HG02943 (cell line): ENCODE results near the gene LZTS3.
"Not testable (repeated sequence)": the region's sequence is repeated elsewhere in the genome, so short reads cannot be mapped to it uniquely, and the experiment has no call there.

ENCODE experiments used
- ATAC-seq: cut with Tn5 transposase; IDR thresholded peaks from one replicate; pipeline ENCODE4 v1.9.1; 2021; ENCODE audit warnings: mild to moderate bottlenecking, low read depth, moderate library complexity; ENCODE audit not compliant: unreplicated experiment

LZTS3 gene

DNA sequence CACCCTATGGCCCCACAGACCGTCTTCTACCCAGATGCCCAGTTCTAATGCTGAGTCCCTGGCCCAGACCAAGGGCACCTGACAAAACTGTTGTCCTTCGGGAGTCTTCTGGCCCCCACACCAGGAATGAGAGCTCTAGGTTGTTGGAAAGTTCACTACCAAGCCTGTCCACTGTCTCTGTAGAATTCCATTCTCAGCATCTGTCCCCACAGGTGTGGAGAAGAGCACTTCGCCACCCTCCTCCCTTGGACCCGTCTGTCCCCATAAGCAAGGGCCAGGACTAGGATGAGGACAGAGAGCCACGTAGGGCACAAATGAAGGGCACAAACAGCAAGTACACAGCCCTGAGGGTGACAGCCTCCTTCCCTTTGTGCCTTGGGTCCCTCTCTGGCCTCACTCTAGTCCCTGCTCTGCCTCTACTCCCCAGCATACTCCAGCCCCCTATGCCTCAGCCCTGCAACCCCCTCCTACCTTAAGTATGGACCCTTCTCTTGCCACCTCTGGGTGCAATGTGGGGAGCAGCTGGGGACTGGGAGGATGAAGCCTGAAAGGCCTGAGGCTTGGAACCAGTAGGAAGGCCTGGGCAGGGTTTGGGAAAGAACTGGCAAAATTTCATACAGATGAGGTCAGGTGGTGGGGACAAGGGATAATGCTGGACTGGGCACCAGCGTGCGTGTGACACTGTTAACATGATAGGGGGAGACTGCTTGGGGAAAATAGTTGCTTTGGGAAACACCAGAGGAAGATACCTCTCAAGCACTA lies 4.3 kb downstream of the LZTS3 start:
- no peak for ATAC-seq

DNA sequence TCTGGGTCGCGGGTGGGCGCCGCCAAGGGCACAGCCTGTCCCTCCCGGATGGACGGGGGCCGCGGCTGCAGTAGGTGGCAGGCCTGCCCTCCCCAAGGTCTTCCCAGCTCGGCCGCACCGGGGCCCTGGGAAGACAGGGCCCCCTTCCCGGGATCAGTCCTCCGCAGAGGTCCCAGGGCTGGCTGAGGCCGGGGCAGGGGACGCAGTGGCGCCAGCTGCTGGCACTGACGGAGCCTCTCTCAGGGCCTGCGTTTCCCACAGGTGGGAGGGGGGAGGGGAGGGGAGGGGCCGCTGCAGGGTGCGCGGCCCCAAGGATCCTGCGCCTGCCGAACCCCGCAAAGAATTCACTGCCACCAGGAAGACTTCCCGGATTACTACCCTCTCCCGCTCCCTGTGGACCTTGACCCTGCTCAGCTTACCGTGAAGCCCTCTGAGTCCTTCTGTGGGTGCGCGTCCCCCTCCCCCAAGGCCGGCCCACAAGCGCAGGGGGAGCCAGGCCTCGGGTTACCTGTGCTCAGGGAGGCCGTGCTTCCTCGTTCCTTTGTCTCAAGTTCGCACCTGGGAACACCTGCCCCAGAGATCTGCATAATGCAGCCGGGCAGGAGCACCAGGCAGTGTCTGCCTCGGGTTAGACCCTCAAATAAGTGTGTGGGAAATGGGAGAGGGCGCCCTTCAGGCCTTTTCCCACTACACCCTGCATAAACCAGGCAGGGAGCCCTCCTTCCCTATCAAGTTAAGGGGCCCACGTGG lies 5.1 kb downstream of the LZTS3 start:
- no peak for ATAC-seq

DNA sequence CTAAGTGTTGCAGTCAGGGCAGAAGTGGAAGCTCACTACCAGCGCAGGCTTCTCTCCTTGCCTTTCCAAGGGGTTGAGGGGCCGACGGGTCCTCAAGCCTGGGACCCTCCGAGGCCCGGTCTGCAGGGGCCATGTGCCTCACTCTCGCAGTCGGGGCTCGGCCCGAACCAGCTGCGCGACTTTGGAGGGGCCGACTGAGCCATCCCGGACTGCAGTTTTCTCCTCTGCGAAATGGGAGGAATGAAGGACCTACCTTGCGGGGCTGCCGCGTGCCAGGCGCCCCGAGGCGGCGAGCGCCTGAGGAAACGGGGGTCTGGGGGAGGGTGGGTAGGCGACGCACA lies 5.6 kb downstream of the LZTS3 start:
- ATAC-seq, result no peak

DNA sequence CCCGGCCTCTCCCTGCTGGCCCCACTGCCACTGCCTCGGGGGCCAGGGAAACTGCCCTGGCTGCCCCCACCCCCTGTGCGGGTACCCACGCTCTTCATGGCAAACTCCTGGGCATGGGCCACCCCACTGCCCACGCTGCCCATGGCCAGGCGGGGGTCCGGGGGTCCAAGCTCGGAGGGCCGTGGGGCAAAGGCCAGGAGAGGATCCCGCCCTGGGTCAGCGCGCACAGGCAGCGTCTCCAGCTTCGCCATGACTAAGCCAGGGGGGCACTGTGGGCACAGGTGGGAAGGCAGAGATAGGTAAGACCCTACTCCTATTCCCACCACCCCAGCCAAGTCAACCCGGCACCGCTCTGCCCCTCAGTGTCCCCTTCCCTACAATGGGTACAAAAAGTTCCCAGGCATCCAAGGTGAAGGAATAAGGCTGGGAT lies 6.4 kb downstream of the LZTS3 start:
- ATAC-seq, result no peak

DNA sequence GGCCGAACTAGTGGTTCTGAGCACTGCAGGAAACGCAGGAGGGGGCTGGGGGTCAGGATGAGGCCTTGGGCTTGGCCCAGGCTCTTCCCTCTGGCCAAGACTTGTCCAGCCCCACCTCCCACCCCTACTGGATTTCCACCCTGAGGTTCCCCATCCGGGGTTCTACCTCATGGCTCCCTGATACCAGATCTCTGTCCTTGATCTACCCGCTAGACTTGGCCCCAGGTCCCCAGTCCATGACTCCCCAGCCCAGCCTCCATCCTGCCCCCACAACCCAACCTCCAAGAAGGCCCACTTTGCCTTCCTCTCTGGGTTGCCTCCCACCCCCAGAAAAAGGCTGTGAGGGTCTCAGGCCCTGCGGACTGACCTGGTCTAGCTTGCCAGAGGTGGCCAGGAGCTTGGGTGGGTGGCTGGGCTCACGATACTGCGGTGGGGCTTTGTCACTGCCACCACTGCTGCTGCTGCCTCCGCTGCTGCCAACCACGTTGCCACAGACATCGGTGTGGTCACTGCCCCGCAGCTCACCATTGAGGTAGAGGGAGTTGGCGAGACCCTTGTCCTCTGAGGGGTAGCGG lies 6.9 kb downstream of the LZTS3 start:
- no peak for ATAC-seq

DNA sequence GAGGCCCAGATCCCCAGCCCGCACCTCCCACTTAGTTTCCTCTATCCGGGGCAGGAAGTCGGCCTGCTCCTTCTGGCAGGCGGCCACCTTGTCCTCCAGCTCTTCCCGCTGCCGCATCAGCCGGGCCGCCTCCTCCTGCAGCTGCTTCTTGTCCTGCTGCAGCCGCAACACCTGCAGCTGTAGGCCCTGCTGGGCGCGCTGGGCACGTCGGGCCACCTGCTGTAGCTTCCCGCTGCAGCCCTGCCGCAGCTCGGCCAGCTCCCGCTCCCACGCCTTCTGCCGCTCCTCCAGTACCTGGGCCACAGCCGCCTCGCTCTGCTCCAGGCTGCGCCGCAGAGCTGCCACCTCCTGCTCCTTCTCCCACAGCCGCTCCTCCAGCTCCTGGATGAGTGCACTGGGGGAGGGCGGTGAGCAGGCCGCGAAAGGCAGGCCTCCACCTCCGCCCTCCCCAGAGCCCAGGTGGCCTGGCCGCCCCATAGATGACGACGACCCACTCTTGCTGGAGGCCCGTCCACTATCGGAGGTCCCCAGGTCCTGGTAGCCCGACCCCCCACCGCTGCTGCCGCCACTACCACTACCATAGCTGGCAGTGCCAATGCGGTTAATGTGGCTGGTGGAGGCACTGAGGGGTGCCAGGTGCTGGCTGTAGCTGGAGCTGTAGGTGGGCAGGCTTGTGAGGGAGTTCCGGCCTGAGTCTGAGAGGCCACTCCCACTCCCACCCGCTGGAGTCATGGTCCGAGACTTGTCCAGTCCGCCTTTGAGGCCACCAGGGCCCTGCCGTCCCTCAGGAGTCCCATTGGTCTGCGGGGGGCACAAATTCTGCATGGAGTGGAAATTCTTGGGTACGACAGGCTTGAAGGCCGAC lies 7.6 kb downstream of the LZTS3 start:
- no peak for ATAC-seq

DNA sequence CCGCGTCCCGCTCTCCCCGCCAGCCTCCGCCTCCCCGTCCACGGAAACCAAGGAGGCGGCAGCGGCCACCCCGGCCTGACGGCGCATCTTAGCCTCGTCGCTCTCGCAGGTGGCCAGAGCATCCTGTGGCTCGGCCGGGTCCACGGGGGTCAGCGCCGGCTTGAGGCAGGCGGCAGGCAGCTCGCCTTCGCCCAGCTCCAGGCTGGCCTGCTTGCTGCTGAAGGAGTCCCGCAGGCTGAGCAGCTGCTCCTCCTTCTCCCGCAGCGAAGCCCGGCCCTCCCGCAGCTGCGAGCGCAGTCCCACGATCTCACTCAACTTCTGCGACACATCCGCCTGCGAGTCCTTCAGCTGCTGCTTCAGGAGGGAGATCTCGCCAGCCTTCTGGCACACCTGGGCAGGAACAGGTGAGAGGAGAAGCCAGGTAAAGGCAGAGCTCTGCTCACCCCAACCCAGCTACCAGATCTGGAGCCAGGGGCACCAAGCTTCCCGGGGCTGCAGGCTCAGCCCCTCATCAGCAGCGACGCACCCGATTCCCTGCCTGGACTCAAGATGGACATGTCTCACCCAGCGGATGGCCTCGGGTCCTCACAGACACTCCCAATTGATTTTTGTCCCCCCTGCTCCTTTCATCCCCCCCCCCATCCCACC lies 8.5 kb downstream of the LZTS3 start:
- no peak for ATAC-seq

DNA sequence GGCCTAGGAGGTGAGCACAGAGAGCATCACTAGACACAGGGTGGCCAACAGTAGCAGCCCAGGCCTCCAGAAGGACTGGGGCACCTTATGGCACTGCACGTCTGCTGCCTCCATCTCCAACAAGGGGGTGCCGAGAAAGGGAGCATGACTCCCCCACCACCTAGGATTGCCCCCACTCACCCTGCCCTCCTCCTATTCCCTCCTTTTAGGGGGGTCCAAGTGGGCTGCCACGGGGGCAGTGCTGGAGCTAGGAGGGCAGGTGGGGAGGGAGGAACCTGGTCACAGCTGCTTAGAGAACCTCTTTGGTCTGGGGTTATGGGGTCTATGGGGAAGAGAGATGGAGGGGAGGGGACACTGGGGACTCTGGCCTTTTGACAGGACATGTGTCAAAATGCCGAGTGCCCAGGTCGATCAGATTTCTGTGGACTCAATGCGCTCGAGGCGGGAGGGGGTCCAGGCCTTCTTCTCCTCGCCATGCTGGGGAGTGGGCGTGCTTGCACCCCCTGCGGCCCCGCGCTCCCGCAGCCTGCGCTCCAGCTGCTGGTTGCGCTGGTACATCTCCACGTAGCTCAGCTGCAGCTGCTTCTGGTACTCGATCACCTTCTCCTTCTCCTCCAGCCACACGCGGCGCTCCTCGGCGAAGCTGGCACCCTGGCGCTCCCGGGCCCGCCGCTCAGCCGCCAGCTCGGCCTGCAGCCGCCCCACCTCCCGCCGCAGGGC lies 9.1 kb downstream of the LZTS3 start:
- no peak for ATAC-seq

DNA sequence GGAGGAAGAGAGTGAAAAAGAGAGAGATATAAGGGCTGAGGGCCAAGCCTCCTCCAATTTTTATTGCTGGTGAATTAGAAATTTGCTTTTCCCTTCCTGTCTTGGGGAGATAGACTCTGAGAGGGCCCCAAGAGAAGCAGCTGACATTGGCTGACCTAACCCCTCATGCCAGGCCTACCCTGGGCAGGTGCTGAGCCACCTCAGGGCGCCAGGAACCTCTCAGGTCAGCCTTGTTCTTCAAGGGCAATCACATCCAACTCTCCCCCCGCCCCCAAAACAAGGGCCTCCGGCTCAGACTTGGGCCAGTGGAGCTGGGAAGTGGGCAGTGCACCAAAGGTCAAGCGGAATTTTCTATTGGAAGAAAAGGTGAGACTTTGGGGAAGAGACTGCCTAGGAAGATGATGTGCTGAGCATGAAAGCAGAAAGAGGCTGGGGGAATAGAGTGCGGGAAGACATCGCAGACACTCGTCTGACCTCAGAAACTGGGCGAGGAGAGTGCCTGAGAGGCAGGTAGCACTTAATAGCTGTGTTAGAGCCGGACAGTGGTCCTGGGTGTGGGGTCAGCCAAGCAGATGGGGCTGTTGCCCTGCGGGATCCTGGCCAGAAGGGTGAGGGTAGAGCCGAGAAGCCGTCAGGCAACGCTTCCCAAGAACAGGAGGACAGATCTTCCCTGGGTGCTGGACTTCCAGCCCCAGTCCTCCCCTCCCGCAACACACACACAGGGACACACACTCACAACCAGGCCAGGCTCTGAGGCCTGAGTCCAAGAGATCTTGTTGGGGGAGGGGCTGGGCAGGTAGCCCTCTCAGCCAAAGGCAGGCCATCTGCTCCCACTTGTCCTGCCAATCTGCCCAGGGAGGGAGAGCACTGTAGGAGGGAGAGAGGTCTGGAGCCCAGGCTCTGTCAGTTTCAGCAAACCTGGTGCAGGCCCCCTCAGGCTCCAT lies 10.0 kb downstream of the LZTS3 start:
- no peak for ATAC-seq

DNA sequence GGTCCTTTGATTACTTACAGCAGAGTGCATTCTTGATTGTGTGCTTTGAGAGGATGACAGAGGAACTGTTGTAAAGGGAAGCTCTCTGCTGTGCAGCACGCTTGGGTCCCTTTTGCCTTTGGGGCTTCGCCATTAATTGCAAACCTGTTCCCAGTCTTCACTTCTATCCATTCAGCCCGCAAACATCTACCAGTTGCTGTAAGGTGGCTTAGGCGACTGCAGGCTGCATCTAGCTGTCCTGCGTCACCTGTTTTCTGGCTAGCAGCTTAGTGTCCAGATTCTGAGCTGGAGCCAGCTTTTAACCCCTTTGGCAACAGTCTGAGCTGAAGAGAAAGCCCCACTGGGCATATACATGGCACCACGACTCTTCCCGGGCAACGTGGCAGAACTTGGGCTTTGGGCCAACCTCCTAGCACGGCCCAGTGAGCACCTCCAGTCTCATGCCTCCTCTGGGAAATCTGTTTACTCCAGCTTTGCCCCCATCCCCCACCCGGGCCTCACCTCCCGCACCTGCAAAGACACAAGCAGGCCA lies 11.2 kb downstream of the LZTS3 start:
- ATAC-seq, result no peak

DNA sequence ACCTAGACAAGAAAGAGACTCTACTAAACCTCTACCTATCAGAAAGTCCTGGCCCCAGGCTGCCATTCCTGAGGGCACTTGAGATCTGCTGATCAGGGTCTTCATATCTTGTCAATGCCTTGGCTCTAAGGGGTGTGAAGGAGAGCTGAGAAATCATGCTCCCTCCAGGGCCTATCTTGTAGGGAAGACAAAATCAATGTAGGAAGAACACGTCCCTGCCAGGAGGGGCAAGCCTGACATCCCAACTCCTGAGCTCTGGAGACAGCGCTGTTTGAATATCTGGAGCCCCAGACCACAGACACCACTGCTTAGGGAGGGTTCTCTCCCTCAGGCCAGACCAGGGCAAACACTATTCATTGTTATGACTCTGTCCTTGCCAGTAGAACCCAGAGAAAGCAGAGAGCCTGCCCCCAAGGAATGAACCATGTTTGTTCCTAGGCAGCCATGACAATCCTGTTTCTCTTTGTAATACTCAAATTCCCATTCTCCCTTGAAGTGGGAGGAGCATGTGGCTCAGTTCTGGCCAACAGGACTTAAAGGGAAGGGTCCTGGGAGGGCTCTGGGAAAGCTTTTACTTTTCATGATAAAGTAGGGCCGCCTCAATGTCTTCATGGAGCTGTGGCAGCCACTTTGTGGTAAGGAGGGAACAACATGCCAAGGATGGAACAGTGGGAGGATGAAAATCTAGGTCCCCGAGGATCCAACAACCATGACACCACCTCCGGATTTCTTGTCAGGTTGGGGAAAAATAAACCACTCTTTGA lies 11.9 kb downstream of the LZTS3 start:
- no peak for ATAC-seq

DNA sequence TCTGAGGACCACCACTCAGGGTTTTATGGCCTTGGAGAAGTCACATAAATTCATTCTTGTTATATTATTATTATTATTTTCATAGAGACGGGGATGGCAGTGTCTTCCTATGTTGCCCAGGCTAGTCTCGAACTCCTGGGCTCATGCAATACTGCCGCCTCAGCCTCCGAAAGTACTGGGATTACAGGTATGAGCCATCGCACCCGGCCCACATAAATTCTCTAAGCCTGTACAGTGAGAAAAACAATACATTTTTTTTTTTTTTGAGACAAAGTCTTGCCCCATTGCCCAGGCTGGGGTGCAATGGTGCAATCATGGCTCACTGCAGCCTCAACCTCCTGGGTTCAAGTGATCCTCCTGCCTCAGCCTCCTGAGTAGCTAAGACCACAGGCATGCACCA lies 12.9 kb downstream of the LZTS3 start:
- ATAC-seq, result no peak

DNA sequence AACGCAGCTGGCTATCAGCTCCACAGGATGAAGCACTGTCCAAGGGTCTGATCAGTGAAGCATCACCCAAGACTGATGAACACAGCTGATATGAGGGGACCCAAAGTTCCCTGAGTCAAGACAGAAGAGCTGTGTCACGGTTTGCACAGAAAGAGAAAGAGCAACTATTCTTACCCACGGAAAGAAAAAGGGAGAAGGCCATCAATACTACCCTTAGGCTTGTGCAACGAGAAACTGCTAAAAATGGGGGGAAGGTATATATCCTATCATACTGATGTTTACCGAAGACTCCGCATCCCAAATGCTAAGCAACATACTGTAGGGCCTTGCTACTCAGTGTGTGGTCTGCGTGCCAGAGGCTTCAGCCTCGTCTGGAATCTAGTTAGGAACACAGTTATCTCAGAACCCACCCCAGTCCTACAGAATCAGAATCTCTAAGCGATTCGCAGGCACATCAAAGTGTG lies 14.3 kb downstream of the LZTS3 start:
- no peak for ATAC-seq

DNA sequence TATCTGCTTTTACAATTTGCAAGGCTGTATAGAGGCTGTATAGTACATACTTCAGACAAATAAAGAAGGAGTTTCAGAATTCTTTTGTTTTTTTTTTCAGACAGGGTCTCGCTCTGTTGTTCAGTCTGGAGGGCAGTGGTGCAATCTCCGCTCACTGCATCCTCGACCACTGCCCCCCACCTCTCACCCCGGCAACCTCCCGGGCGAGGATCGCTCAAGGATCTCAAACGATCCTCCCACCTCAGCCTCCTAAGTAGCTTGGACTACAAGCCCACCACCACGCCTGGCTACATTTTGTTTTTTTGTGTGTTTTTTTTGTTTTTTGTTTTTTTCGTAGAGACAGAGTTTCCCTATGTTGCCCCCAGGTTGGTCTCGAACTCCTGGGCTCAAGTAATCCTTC lies 15.5 kb downstream of the LZTS3 start:
- no peak for ATAC-seq

DNA sequence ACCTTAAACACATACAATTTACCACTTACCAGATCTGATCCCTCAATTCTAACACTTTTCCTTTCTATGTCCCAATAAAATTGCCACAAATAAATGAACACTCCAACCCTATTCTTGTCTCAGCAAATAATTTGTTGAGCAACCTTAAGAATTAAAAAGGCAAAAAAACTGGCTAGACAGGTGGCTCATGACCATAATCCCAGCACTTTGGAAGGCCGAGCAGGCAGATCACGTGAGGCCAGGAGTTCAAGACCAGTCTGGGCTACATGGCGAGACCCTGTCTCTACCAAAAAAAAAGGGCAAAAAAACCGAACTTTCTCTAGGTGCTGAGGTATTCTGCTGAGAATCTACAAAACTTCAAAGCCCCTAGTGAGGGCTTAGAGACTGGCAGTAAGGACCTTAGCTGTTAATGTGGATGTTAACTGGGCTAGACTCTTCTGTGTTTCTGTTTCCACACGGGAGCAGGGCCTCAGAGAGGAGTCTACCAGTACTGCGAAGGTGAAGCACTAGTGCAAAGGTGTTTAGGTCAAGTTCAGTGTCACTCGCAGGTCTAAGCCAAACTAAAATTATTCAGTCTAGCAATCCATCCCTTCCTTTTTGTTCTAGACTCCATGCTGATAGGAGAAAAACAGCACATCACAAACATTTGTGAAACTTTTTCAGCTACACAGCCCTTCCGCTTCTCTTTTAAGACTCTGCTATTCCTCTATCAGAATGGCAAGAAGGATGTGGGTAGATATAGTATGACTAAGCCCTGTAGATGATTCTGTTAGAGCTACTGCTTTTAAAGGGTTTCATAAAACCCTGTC lies 16.3 kb downstream of the LZTS3 start:
- peak; percentile 57 for ATAC-seq

DNA sequence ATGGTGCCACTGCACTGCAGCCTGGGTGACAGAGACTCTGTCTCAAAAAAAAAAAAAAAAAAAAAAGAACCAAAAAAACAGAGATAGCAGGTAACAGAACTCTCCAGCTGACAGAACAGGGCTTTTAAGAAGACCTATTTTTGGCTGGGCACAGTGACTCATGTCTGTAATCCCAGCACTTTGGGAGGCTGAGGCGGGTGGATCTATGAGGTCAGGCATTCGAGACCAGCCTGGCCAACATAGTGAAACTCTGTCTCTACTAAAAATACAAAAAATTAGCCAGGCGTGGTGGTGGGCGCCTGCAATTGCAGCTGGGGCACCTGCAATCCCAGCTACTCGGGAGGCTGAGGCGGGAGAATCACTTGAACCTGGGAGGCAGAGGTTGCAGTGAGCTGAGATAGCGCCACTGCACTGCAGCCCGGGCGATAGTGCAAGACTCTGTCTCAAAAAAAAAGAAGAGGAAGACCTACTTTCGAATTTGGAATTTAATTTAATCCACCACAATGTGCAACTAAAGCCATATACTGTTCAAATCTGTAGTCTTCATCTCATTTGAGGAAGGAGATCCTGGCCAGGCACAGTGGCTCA lies 21.2 kb downstream of the LZTS3 start:
- ATAC-seq, result not testable (repeated sequence)
